ENCODE data around the gene PTPRD.

The PTPRD gene

GRCh38 chr9:9078301-9078700 is 1534.5 kb downstream of the PTPRD start:
- Histone ChIP-seq H3K9me3 (ENCODE audit: control insufficient read depth, insufficient read depth, low read depth, low read length) (no peaks in the 10 kb centered on the region), H3K4me1 (ENCODE audit: control insufficient read depth, insufficient read depth, low read length) (no peaks in the 10 kb centered on the region), H3K4me3 (ENCODE audit: low read depth, low read length) (no peak overlapping the region), H3K27ac (ENCODE audit: extremely low read depth, low read depth, low read length) (no peak overlapping the region), H3K36me3 (ENCODE audit: control insufficient read depth in 2 of 2, insufficient read depth in 1 of 2, low read length in 2 of 2) (no peaks in the 10 kb centered on the region)
- POLR2A ChIA-PET, result no interaction called here
- CTCF ChIA-PET, result no interaction called here
- TF ChIP-seq KLF16 (tag by site-specific recombination; IDR thresholded peaks at IDR 0.05) (no peak), ZNF223 (tag by site-specific recombination; IDR thresholded peaks at IDR 0.05) (no peak), OVOL3 (tag by site-specific recombination; IDR thresholded peaks at IDR 0.05) (no peak), ZFP3 (tag by site-specific recombination; IDR thresholded peaks at IDR 0.05; ENCODE audit: low read depth) (no peak), ZNF521 (tag by site-specific recombination; IDR thresholded peaks at IDR 0.05) (no peak), ZNF664 (tag by site-specific recombination; IDR thresholded peaks at IDR 0.05) (no peak), ZNF610 (tag by site-specific recombination; IDR thresholded peaks at IDR 0.05; ENCODE audit: borderline replicate concordance) (no peak)

- Histone ChIP-seq H3K36me3 (ENCODE audit: control insufficient read depth in 2 of 2, insufficient read depth in 1 of 2, low read length in 2 of 2) (no peaks in the 10 kb centered on the region), H3K4me3 (ENCODE audit: low read depth, low read length) (no peak overlapping the region), H3K9me3 (ENCODE audit: control insufficient read depth, insufficient read depth, low read depth, low read length) (no peaks in the 10 kb centered on the region), H3K4me1 (ENCODE audit: control insufficient read depth, insufficient read depth, low read length) (no peaks in the 10 kb centered on the region), H3K27ac (ENCODE audit: extremely low read depth, low read depth, low read length) (no peak overlapping the region)
- TF ChIP-seq ZNF785 (tag by site-specific recombination; IDR thresholded peaks at IDR 0.05), result no peak
- no peak for TF ChIP-seq ZNF26 (tag by site-specific recombination; IDR thresholded peaks at IDR 0.05)
- TF ChIP-seq SP3 (tag by site-specific recombination; IDR thresholded peaks at IDR 0.05), result no peak
- no peak for TF ChIP-seq ZSCAN16 (tag by site-specific recombination; IDR thresholded peaks at IDR 0.05)
- CTCF ChIA-PET, result no interaction called here
- POLR2A ChIA-PET, result no interaction called here
Observed at GRCh38 chr9:9061627-9062026, 1551.2 kb downstream of the PTPRD start.

- no peak overlapping the region for H3K27ac ChIP-seq (ENCODE audit: extremely low read depth, low read depth, low read length)
- ChIA-PET POLR2A (no interaction called here), CTCF (no interaction called here)
- H3K36me3 ChIP-seq (ENCODE audit: control insufficient read depth in 2 of 2, insufficient read depth in 1 of 2, low read length in 2 of 2), result no peaks in the 10 kb centered on the region
- H3K9me3 ChIP-seq (ENCODE audit: control insufficient read depth, insufficient read depth, low read depth, low read length), result no peaks in the 10 kb centered on the region
- no peaks in the 10 kb centered on the region for H3K4me1 ChIP-seq (ENCODE audit: control insufficient read depth, insufficient read depth, low read length)
- H3K4me3 ChIP-seq (ENCODE audit: low read depth, low read length), result no peak overlapping the region
- no peak for TF ChIP-seq ZNF423 (tag by site-specific recombination; IDR thresholded peaks at IDR 0.05)
- no peak for TF ChIP-seq ZNF24 (tag by site-specific recombination; IDR thresholded peaks at IDR 0.05)
- TF ChIP-seq INSM2 (tag by site-specific recombination; IDR thresholded peaks at IDR 0.05), result no peak
- TF ChIP-seq CTCF (tag by site-specific recombination; IDR thresholded peaks at IDR 0.05), result no peak
- TF ChIP-seq PATZ1 (tag by site-specific recombination; IDR thresholded peaks at IDR 0.05), result no peak
- TF ChIP-seq PRDM10 (tag by site-specific recombination; IDR thresholded peaks at IDR 0.05), result no peak
- TF ChIP-seq ZNF549 (tag by site-specific recombination; IDR thresholded peaks at IDR 0.05), result no peak
- no peak for TF ChIP-seq ZNF114 (tag by site-specific recombination; IDR thresholded peaks at IDR 0.05)
Observed at GRCh38 chr9:9054354-9054992, 1558.3 kb downstream of the PTPRD start.
